CD8-positive, alpha-beta memory T cell (primary cell): ENCODE results near the gene ANXA6. TPM values are rescaled to one million over a fixed set of nuclear protein-coding genes. Genes with fewer than 3 reads are reported as not detected.
A peak's percentile ranks its signal among the peaks of the same experiment; 100 is the strongest.

ENCODE experiments used
- CTCF ChIA-PET: fragments of 350-600 bp; sonication (Branson Sonifier 250); formaldehyde crosslinking; loops from one replicate; lab custom pipeline; 2021; ENCODE audit warnings: antibody characterized with exemption; lab: Charles Lee
- POLR2A ChIA-PET: fragments of 350-600 bp; sonication (Branson Sonifier 250); formaldehyde crosslinking; loops from one replicate; lab custom pipeline; 2021; ENCODE audit warnings: antibody characterized with exemption; lab: Charles Lee
- DNase-seq, 5 donors: peaks; one replicate each; pipeline versions ENCODE4 v3.0.0 to v3.0.0-alpha.2; 2020 to 2022; ENCODE audit warnings: mixed read lengths in 1 of 5
- H3K27ac ChIP-seq: one replicate; pipeline ENCODE4 v1.7.0; 2013; ENCODE audit warnings: low read depth, mild to moderate bottlenecking, low read length, moderate library complexity
- H3K27me3 ChIP-seq: 2 replicates; pipeline ENCODE4 v1.7.0; 2013; ENCODE audit warnings: low read length, mild to moderate bottlenecking; ENCODE audit not compliant: insufficient read depth, poor library complexity, severe bottlenecking
- H3K36me3 ChIP-seq: 2 replicates; pipeline ENCODE4 v1.7.0; 2013; ENCODE audit warnings: mild to moderate bottlenecking, low read length, moderate library complexity; ENCODE audit not compliant: insufficient read depth
- H3K4me1 ChIP-seq: 2 replicates; pipeline ENCODE4 v1.7.0; 2013; ENCODE audit warnings: mild to moderate bottlenecking, low read length, moderate library complexity; ENCODE audit not compliant: insufficient read depth
- H3K4me3 ChIP-seq: 2 replicates; pipeline ENCODE4 v1.7.0; 2013; ENCODE audit warnings: mild to moderate bottlenecking, low read length
- H3K9me3 ChIP-seq: 2 replicates; pipeline ENCODE4 v1.7.0; 2013; ENCODE audit warnings: mild to moderate bottlenecking, low read length
- H3K27ac Mint-ChIP-seq, 8 donors: one replicate each; pipeline ENCODE4 v1.8.0; 2020 to 2021; ENCODE audit warnings: mixed read lengths in 8 of 8, mild to moderate bottlenecking in 6 of 8, inconsistent platforms in 3 of 8, moderate library complexity in 3 of 8
- H3K27me3 Mint-ChIP-seq, 2 donors: one replicate each; pipeline ENCODE4 v1.8.0; 2020 to 2021; ENCODE audit warnings: mixed read lengths in 2 of 2, mild to moderate bottlenecking in 1 of 2, moderate library complexity in 1 of 2
- H3K36me3 Mint-ChIP-seq, 3 donors: one replicate each; pipeline ENCODE4 v1.8.0; 2020 to 2021; ENCODE audit warnings: mixed read lengths in 3 of 3, inconsistent platforms in 1 of 3, mild to moderate bottlenecking in 1 of 3
- H3K4me1 Mint-ChIP-seq, 3 donors: one replicate each; pipeline ENCODE4 v1.8.0; 2020 to 2021; ENCODE audit warnings: mixed read lengths in 3 of 3, inconsistent platforms in 1 of 3, mild to moderate bottlenecking in 1 of 3
- H3K4me3 Mint-ChIP-seq, 7 donors: one replicate each; pipeline ENCODE4 v1.8.0; 2020 to 2021; ENCODE audit warnings: mixed read lengths in 7 of 7, mild to moderate bottlenecking in 6 of 7, moderate library complexity in 4 of 7, inconsistent platforms in 2 of 7
- H3K9me3 Mint-ChIP-seq, 5 donors: one replicate each; pipeline ENCODE4 v1.8.0; 2020 to 2022; ENCODE audit warnings: mixed read lengths in 5 of 5, mild to moderate bottlenecking in 3 of 5, moderate library complexity in 2 of 5, inconsistent platforms in 1 of 5
- polyA plus RNA-seq: library from polyadenylated mRNA; unstranded; fragments of 300-500 nt; fragmentation: Illumina TruSeq; gene quantifications from one replicate; pipeline ENCODE4 v1.2.3, GENCODE V29; 2021
- total RNA-seq, 2 experiments: library from RNA; stranded (reverse); gene quantifications; one replicate each; pipeline ENCODE4 v1.2.3, GENCODE V29; 2021

The ANXA6 gene
- total and polyA plus RNA-seq, 3 experiments from 2014 or later: 351 to 459 (median 452) TPM

DNA sequence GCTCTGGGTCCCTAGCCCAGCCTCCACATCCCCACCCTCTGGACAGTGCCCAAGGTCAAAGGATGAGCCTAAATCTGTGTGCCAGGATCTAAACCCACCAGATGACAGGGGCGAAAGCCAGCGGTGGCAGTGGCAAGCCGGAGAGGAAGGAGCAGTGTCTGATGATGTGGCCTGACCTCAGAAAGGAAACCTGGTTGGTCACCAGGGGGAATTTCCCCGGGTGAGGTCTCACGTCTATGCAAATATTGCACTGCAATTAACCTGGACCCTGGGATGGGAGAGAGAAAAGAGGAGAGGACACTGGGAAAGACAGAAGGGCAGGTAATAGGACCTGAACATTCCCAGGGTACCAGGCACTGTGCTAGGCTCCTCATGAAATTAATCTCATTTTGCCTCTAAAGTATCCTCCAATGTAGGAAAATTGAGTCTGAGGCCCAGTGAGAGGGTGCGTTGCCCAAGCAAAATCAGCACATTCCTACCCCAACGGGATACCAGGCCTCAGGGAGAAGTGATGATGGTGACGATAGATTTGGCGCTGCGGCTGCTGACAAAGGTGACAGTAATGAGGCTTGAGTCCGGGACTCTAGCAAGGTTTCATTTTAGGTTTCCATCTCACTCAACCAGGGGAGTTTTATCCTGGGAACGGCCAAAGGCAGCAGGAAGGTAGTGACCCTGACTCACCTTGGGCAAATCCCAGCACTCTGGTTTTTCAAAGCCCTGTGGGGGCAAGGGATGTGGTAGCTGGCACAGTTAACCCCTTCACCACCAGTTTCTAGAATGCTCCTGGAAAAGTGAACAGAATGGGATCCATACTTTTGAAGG lies 63.3 kb downstream of the ANXA6 start:
- peaks cover 56% of the 10 kb centered on the region for H3K4me1 ChIP-seq
- H3K27me3 Mint-ChIP-seq: peaks cover 0 to 2% of the 10 kb centered on the region in 2 donors
- no peaks in the 10 kb centered on the region for H3K36me3 ChIP-seq
- H3K4me1 Mint-ChIP-seq: peaks cover 64 to 75% (median 75%) of the 10 kb centered on the region in 3 donors
- ChIA-PET CTCF (interaction anchor here (0.6 to 2.5 kb wide), 5 partner anchors 21 to 643 kb away, joined by 3 to 9 read pairs (median 4); no protein-coding TSS in a partner anchor), POLR2A (interaction anchor here (1.3 kb wide), 1 partner anchor 13 kb away, joined by 5 read pairs; no protein-coding TSS in a partner anchor)
- peak overlapping the region; percentile 45 for H3K27ac ChIP-seq
- H3K4me3 Mint-ChIP-seq: peak overlapping the region; percentile 26 to 87 (median 74)
- H3K9me3 ChIP-seq: no peaks in the 10 kb centered on the region
- no peaks in the 10 kb centered on the region for H3K9me3 Mint-ChIP-seq
- H3K27me3 ChIP-seq: no peaks in the 10 kb centered on the region
- peak overlapping the region; percentile 84 to 98 (median 94) for H3K27ac Mint-ChIP-seq
- peak in 4 of 5 donors; percentile 37 to 69 (median 52) for DNase-seq
- peak overlapping the region; percentile 22 for H3K4me3 ChIP-seq
- peaks cover 0 to 5% (median 0%) of the 10 kb centered on the region in 3 donors for H3K36me3 Mint-ChIP-seq

DNA sequence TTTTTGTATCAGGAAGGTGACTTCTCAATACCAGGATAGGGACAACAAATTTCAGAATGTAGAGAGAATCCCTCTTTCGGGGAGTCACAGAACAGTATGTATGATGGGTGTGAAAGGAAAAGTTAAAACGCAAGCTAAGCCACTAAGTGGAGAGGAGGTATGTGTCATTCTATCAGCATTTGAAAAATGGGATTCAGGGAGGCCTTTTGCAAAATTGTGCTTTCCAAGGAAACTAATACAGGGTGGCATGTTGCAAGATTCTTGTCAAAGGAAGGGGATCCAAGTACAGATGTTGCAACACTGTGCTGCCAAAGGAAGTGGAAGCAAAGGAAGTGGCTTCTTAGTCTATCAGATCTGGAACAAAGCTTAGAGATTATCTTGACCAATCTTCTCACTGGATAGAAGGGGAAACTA lies 64.1 kb downstream of the ANXA6 start:
- Mint-ChIP-seq H3K4me3 (peak overlapping the region; percentile 26 to 87 (median 74)), H3K27ac (peak overlapping the region; percentile 84 to 98 (median 94)), H3K36me3 (peaks cover 0 to 5% (median 0%) of the 10 kb centered on the region in 3 donors), H3K4me1 (peaks cover 56 to 68% (median 67%) of the 10 kb centered on the region in 3 donors), H3K9me3 (no peaks in the 10 kb centered on the region), H3K27me3 (peaks cover 0 to 2% of the 10 kb centered on the region in 2 donors)
- Histone ChIP-seq H3K4me1 (peaks cover 49% of the 10 kb centered on the region), H3K9me3 (no peaks in the 10 kb centered on the region), H3K4me3 (no peak overlapping the region), H3K27me3 (no peaks in the 10 kb centered on the region), H3K27ac (peak overlapping the region; percentile 33), H3K36me3 (no peaks in the 10 kb centered on the region)
- CTCF ChIA-PET: interaction anchor here (0.7 to 2.5 kb wide), 4 partner anchors 10 to 42 kb away, joined by 4 to 9 read pairs (median 4); no protein-coding TSS in a partner anchor
- POLR2A ChIA-PET: interaction anchor here (0.6 to 1.3 kb wide), 4 partner anchors 12 to 670 kb away, joined by 3 to 5 read pairs (median 3); no protein-coding TSS in a partner anchor
- peak in 1 of 5 donors; percentile 15 for DNase-seq

DNA sequence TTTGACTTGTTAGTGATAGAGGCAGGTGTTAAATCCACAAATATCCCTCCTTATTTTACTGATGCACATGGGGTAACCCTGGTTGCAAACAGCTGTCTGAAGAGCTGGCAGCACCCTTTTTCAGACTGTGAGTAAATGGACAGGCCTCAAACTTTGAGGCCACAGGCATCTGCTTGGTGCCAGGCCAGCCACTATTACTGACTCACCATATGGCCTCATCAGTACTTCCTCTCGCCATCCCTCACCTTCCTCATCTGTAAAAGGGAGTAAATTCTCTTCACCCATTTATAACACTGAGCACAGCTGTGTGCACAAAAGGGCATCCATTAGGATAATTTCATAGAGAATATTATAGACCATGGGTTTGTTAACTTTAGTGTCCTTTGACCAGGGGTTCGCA lies 64.8 kb downstream of the ANXA6 start:
- H3K27me3 Mint-ChIP-seq: peaks cover 0 to 2% of the 10 kb centered on the region in 2 donors
- H3K36me3 Mint-ChIP-seq: peaks cover 0 to 5% (median 0%) of the 10 kb centered on the region in 3 donors
- H3K4me3 Mint-ChIP-seq: no peak overlapping the region
- peak overlapping the region in 6 of 8 donors; percentile 6 to 98 (median 76) for H3K27ac Mint-ChIP-seq
- no peaks in the 10 kb centered on the region for H3K27me3 ChIP-seq
- H3K9me3 ChIP-seq: no peaks in the 10 kb centered on the region
- H3K9me3 Mint-ChIP-seq: no peaks in the 10 kb centered on the region
- H3K4me3 ChIP-seq: no peak overlapping the region
- no peak overlapping the region for H3K27ac ChIP-seq
- H3K4me1 ChIP-seq: peaks cover 42% of the 10 kb centered on the region
- H3K36me3 ChIP-seq: no peaks in the 10 kb centered on the region
- ChIA-PET CTCF (interaction anchor here (1.0 to 2.5 kb wide), 3 partner anchors 23 to 41 kb away, joined by 4 to 9 read pairs (median 4); no protein-coding TSS in a partner anchor), POLR2A (interaction anchor here (0.6 to 1.3 kb wide), 2 partner anchors 11 to 30 kb away, joined by 3 to 5 read pairs; no protein-coding TSS in a partner anchor)
- peaks cover 49 to 61% (median 60%) of the 10 kb centered on the region in 3 donors for H3K4me1 Mint-ChIP-seq
- DNase-seq: no peak

DNA sequence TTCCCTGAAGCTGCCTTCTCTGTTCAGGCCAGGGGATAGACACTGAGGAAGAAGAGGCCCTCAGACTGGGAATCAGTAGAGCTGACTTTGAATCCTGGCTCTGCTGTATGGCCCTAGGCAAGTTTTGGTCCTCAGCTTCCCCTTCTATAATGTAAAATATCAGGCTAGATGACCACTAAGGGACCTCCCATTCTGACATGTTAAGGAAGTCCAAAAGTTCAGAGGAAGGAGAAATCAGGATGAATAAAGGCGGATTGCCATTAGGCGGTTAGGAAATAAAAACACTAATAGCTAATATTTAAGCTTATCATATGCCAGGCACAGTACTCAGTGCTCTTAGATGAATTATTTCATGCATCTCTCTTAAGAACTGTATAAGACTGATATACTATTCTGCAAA lies 67.9 kb downstream of the ANXA6 start:
- CTCF ChIA-PET: interaction anchor here (0.9 to 3.3 kb wide), 6 partner anchors 9 to 162 kb away, joined by 3 to 15 read pairs (median 4); partner anchors contain the start of gene TNIP1
- no peak for DNase-seq
- peaks cover 50% of the 10 kb centered on the region for H3K4me1 ChIP-seq

GRCh38 chr5:151088986-151089385 lies 68.6 kb downstream of the ANXA6 start:
- DNase-seq: peak in 1 of 5 donors; percentile 18
- Histone ChIP-seq H3K4me3 (no peak overlapping the region), H3K9me3 (no peaks in the 10 kb centered on the region), H3K27me3 (no peaks in the 10 kb centered on the region), H3K4me1 (peaks cover 47% of the 10 kb centered on the region), H3K27ac (no peak overlapping the region), H3K36me3 (no peaks in the 10 kb centered on the region)
- Mint-ChIP-seq H3K4me1 (peaks cover 45 to 58% (median 58%) of the 10 kb centered on the region in 3 donors), H3K36me3 (no peaks in the 10 kb centered on the region), H3K27me3 (no peaks in the 10 kb centered on the region), H3K9me3 (no peaks in the 10 kb centered on the region), H3K27ac (peak overlapping the region in 2 of 8 donors; percentile 63 to 70), H3K4me3 (no peak overlapping the region)
- POLR2A ChIA-PET: interaction anchor here (2.2 kb wide), 1 partner anchor 8 kb away, joined by 8 read pairs; the partner anchor contains the start of gene TNIP1
- CTCF ChIA-PET: interaction anchor here (0.9 to 3.3 kb wide), 5 partner anchors 8 to 76 kb away, joined by 3 to 15 read pairs (median 5); partner anchors contain the start of gene TNIP1

More for the DNA sequence above, 67.9 kb downstream of the ANXA6 start:
- H3K4me3 Mint-ChIP-seq: no peak overlapping the region
- H3K4me1 Mint-ChIP-seq: peaks cover 52 to 60% (median 60%) of the 10 kb centered on the region in 3 donors
- peak overlapping the region in 1 of 8 donors; percentile 43 for H3K27ac Mint-ChIP-seq
- Histone ChIP-seq H3K36me3 (no peaks in the 10 kb centered on the region), H3K9me3 (no peaks in the 10 kb centered on the region), H3K27ac (no peak overlapping the region), H3K4me3 (no peak overlapping the region), H3K27me3 (no peaks in the 10 kb centered on the region)
- H3K36me3 Mint-ChIP-seq: no peaks in the 10 kb centered on the region
- no peaks in the 10 kb centered on the region for H3K9me3 Mint-ChIP-seq
- no peaks in the 10 kb centered on the region for H3K27me3 Mint-ChIP-seq
- POLR2A ChIA-PET: interaction anchor here (1.1 to 2.2 kb wide), 2 partner anchors 9 kb away, joined by 3 to 8 read pairs; partner anchors contain the start of gene TNIP1

DNA sequence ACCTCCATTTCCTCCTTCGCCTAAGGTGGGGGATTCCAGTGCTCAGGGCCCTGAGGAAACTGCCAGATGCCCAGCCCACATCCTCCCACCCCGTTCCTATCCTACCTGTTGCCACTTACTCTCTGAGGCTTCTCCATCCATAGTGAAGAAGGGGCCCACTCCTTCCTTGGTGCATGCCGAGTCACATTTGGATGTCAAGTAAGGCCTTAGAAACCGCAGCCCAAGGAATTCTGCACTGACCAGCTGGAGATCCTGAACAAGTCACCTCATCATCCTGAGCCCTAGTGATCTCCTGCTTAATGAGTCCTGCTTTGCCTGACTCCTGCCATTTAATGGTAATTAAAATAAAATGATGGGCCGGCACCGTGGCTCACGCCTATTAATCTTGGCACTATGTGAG lies 70.1 kb downstream of the ANXA6 start:
- H3K4me3 Mint-ChIP-seq: peak overlapping the region in 2 of 7 donors; percentile 9 to 32
- H3K4me1 Mint-ChIP-seq: peaks cover 39 to 58% (median 57%) of the 10 kb centered on the region in 3 donors
- no peak for DNase-seq
- Histone ChIP-seq H3K4me1 (peaks cover 46% of the 10 kb centered on the region), H3K27ac (no peak overlapping the region), H3K27me3 (no peaks in the 10 kb centered on the region), H3K36me3 (no peaks in the 10 kb centered on the region), H3K4me3 (no peak overlapping the region), H3K9me3 (no peaks in the 10 kb centered on the region)
- CTCF ChIA-PET: interaction anchor here (1.0 to 2.8 kb wide), 6 partner anchors 10 to 78 kb away, joined by 3 to 20 read pairs (median 6); no protein-coding TSS in a partner anchor
- H3K27ac Mint-ChIP-seq: peak overlapping the region in 7 of 8 donors; percentile 47 to 96 (median 82)
- POLR2A ChIA-PET: interaction anchor here (1.0 to 1.2 kb wide), 2 partner anchors 11 to 165 kb away, joined by 5 to 7 read pairs; partner anchors contain the start of gene GM2A
- no peaks in the 10 kb centered on the region for H3K27me3 Mint-ChIP-seq
- H3K36me3 Mint-ChIP-seq: no peaks in the 10 kb centered on the region
- no peaks in the 10 kb centered on the region for H3K9me3 Mint-ChIP-seq

GRCh38 chr5:151086905-151087360 lies 70.6 kb downstream of the ANXA6 start:
- Histone ChIP-seq H3K27me3 (no peaks in the 10 kb centered on the region), H3K36me3 (no peaks in the 10 kb centered on the region), H3K27ac (peak overlapping the region; percentile 41), H3K4me1 (peaks cover 51% of the 10 kb centered on the region), H3K4me3 (peak overlapping the region; percentile 23), H3K9me3 (no peaks in the 10 kb centered on the region)
- no peaks in the 10 kb centered on the region for H3K36me3 Mint-ChIP-seq
- peak overlapping the region; percentile 49 to 87 (median 62) for H3K4me3 Mint-ChIP-seq
- ChIA-PET POLR2A (interaction anchor here (1.0 to 1.2 kb wide), 2 partner anchors 11 to 166 kb away, joined by 5 to 7 read pairs; partner anchors contain the start of gene GM2A), CTCF (interaction anchor here (0.8 to 2.8 kb wide), 9 partner anchors 11 to 78 kb away, joined by 3 to 20 read pairs (median 5); no protein-coding TSS in a partner anchor)
- peaks cover 44 to 61% (median 61%) of the 10 kb centered on the region in 3 donors for H3K4me1 Mint-ChIP-seq
- DNase-seq: peak in 4 of 5 donors; percentile 57 to 78 (median 66)
- H3K27ac Mint-ChIP-seq: peak overlapping the region; percentile 59 to 96 (median 82)
- no peaks in the 10 kb centered on the region for H3K9me3 Mint-ChIP-seq
- H3K27me3 Mint-ChIP-seq: no peaks in the 10 kb centered on the region
